ENCODE data around the gene FAM153A. TPM values are rescaled to one million over a fixed set of nuclear protein-coding genes. Genes with fewer than 3 reads are reported as not detected.

Gene FAM153A
- polyA plus RNA-seq, 3 donors = 0.21 to 6.2 (median 5.1) TPM

Other genes with a start within 250 kb of the FAM153A start
- gene FAM193B, start 228.3 kb downstream of the FAM153A start, polyA plus RNA-seq = 100 to 1,000 TPM in 1 of 3 donors, 10 to 100 TPM in 2; 61.5 to 201 (median 72.5) TPM
- 100 to 1,000 TPM in 2 of 3 donors, 10 to 100 TPM in 1; 67.5 to 185 (median 118) TPM for gene TMED9, start 190.7 kb downstream of the FAM153A start, polyA plus RNA-seq
- gene B4GALT7, start 182.8 kb downstream of the FAM153A start, polyA plus RNA-seq = 10 to 100 TPM; 21.6 to 45.4 (median 23.8) TPM
- gene PROP1, start 213.3 kb upstream of the FAM153A start, polyA plus RNA-seq = not detected